ENCODE data around the gene HDAC4.

HDAC4 gene

DNA sequence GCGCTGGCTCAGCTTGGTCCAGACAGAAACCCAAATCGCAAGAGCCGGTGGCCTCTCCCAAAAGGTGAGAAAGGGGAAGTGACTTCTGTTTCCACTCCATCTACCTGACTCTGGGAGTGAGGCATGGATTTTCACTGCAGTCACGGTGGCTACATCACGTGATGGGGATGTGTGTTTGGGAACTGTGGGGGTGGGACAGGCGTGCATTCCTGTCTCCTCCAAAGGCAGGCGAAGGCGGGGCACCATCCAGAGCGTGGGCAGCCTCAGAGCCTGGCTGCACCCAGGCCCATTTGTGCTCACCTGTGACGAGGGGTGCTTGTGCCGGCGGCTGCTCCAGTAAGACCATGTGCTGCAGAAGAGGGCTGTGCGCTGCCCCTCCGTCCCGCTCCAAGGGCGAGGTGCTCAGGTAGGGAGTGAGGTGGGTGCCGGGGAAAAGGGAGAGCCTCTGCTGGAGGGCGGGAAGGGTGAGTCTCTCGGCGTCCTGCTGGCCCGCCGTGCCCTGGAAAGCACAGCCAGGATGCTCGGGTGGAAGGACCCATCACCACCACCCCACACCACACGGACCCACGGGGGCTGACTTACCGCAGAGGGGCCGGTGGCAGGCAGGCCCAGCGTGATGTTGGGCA is 266.8 kb downstream of the HDAC4 start:
- Histone ChIP-seq H3K4me3 (ENCODE audit: low read depth in 1 of 2, low read length in 1 of 2) (no peak overlapping the region), H3K36me3 (peaks cover 100% of the 10 kb centered on the region), H3K4me1 (ENCODE audit: control insufficient read depth in 1 of 2, insufficient read depth in 1 of 2, low read depth in 1 of 2, low read length in 1 of 2) (no peaks in the 10 kb centered on the region), H3K27me3 (no peaks in the 10 kb centered on the region), H3K9me3 (no peaks in the 10 kb centered on the region), H3K27ac (no peak overlapping the region)
- TF ChIP-seq, protein P1, sequence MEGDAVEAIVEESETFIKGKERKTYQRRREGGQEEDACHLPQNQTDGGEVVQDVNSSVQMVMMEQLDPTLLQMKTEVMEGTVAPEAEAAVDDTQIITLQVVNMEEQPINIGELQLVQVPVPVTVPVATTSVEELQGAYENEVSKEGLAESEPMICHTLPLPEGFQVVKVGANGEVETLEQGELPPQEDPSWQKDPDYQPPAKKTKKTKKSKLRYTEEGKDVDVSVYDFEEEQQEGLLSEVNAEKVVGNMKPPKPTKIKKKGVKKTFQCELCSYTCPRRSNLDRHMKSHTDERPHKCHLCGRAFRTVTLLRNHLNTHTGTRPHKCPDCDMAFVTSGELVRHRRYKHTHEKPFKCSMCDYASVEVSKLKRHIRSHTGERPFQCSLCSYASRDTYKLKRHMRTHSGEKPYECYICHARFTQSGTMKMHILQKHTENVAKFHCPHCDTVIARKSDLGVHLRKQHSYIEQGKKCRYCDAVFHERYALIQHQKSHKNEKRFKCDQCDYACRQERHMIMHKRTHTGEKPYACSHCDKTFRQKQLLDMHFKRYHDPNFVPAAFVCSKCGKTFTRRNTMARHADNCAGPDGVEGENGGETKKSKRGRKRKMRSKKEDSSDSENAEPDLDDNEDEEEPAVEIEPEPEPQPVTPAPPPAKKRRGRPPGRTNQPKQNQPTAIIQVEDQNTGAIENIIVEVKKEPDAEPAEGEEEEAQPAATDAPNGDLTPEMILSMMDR (IDR thresholded peaks at IDR 0.05), result no peak

GRCh38 chr2:239132786-239133185 is 268.0 kb downstream of the HDAC4 start:
- TF ChIP-seq, protein P1 (IDR thresholded peaks at IDR 0.05), result no peak
- Histone ChIP-seq H3K4me1 (ENCODE audit: control insufficient read depth in 1 of 2, insufficient read depth in 1 of 2, low read depth in 1 of 2, low read length in 1 of 2) (no peaks in the 10 kb centered on the region), H3K9me3 (no peaks in the 10 kb centered on the region), H3K36me3 (peaks cover 100% of the 10 kb centered on the region), H3K4me3 (ENCODE audit: low read depth in 1 of 2, low read length in 1 of 2) (no peak overlapping the region), H3K27ac (no peak overlapping the region), H3K27me3 (no peaks in the 10 kb centered on the region)

DNA sequence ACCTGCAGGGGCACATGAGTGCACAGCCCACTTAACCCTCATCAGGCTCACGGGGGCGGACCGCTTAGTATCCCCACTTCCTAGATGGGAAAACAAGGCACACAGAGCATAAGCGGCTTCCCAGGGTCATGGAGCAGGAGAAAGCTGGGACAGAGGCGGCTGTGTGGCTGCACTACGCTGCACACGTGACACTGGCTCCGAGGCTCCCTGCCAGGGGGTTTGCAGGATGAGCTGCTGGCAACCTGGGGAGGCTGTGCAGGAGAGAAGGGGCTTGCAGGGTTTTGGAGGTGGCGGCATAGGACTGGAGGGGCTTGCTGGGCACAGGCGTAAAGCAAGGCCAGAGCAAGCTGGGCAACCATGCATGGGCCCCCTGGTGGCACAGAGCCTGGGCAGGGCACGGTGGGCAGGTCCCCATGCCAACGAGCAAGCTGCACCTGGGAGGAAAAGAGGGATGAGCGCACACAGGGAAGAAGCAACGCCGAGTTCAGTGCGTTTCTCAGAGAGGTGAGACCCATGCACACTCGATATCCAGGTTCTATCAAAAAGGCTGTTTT is 268.6 kb downstream of the HDAC4 start:
- H3K27me3 ChIP-seq, result no peaks in the 10 kb centered on the region
- no peak overlapping the region for H3K4me3 ChIP-seq (ENCODE audit: low read depth in 1 of 2, low read length in 1 of 2)
- no peaks in the 10 kb centered on the region for H3K9me3 ChIP-seq
- TF ChIP-seq, protein P1 (IDR thresholded peaks at IDR 0.05), result no peak
- H3K4me1 ChIP-seq (ENCODE audit: control insufficient read depth in 1 of 2, insufficient read depth in 1 of 2, low read depth in 1 of 2, low read length in 1 of 2), result no peaks in the 10 kb centered on the region
- peaks cover 100% of the 10 kb centered on the region for H3K36me3 ChIP-seq
- no peak overlapping the region for H3K27ac ChIP-seq

- no peak overlapping the region for H3K27ac ChIP-seq
- H3K9me3 ChIP-seq, result no peaks in the 10 kb centered on the region
- peaks cover 100% of the 10 kb centered on the region for H3K36me3 ChIP-seq
- no peaks in the 10 kb centered on the region for H3K4me1 ChIP-seq (ENCODE audit: control insufficient read depth in 1 of 2, insufficient read depth in 1 of 2, low read depth in 1 of 2, low read length in 1 of 2)
- no peaks in the 10 kb centered on the region for H3K27me3 ChIP-seq
- TF ChIP-seq, protein P1 (IDR thresholded peaks at IDR 0.05), result no peak
- no peak overlapping the region for H3K4me3 ChIP-seq (ENCODE audit: low read depth in 1 of 2, low read length in 1 of 2)
Measured at GRCh38 chr2:239131521-239131920, 269.3 kb downstream of the HDAC4 start.

GRCh38 chr2:239130786-239131325 is 270.0 kb downstream of the HDAC4 start:
- Histone ChIP-seq H3K36me3 (peaks cover 100% of the 10 kb centered on the region), H3K27ac (no peak overlapping the region), H3K4me1 (ENCODE audit: control insufficient read depth in 1 of 2, insufficient read depth in 1 of 2, low read depth in 1 of 2, low read length in 1 of 2) (no peaks in the 10 kb centered on the region), H3K27me3 (no peaks in the 10 kb centered on the region), H3K4me3 (ENCODE audit: low read depth in 1 of 2, low read length in 1 of 2) (no peak overlapping the region), H3K9me3 (no peaks in the 10 kb centered on the region)
- TF ChIP-seq, protein P1 (IDR thresholded peaks at IDR 0.05), result no peak
